ENCODE data around the gene KIF6.

GRCh38 chr6:39752835-39753724 lies 27.9 kb upstream of the KIF6 start:
- no peak for TF ChIP-seq CTCF (IDR thresholded peaks at IDR 0.05)
- no peak for TF ChIP-seq POLR2A (IDR thresholded peaks at IDR 0.05)
